ENCODE measurements around the gene P2RX1. TPM values are rescaled to one million over a fixed set of nuclear protein-coding genes. Genes with fewer than 3 reads are reported as not detected.

P2RX1 gene
- total RNA-seq, 4 donors from 2014 or later: 1.2 to 13.0 (median 2.1) TPM

GRCh38 chr17:3924512-3925350 lies 8.5 kb upstream of the P2RX1 start:
- Histone ChIP-seq H3K4me1 (peaks cover 0 to 44% (median 4%) of the 10 kb centered on the region in 3 donors), H3K36me3 (peaks cover 0 to 10% (median 0%) of the 10 kb centered on the region in 3 donors), H3K9me3 (no peaks in the 10 kb centered on the region), H3K27me3 (no peaks in the 10 kb centered on the region), H3K4me3 (peak overlapping the region in 1 of 4 donors; percentile 28), H3K27ac (peak overlapping the region in 3 of 4 donors; percentile 53 to 63 (median 59))
- DNase-seq: no peak
- TF ChIP-seq CTCF (IDR thresholded peaks at IDR 0.05): no peak
- TF ChIP-seq POLR2A (IDR thresholded peaks at IDR 0.05): no peak
- 60 to 73% methylated on average over 1 to 5 of the region's 40 CpGs for WGBS, 2 donors
- intact Hi-C loops (cut with DNase I): loop anchor here (5.0 kb wide), 1 partner anchor 83 kb away; no protein-coding TSS in a partner anchor

- 79 to 86% methylated on average over 14 to 17 of the region's 18 CpGs for WGBS, 2 donors
- no peaks in the 10 kb centered on the region for H3K27me3 ChIP-seq
- intact Hi-C loops (cut with DNase I): loop anchor here (5.0 kb wide), 1 partner anchor 84 kb away; no protein-coding TSS in a partner anchor
- TF ChIP-seq CTCF (IDR thresholded peaks at IDR 0.05) (no peak), POLR2A (IDR thresholded peaks at IDR 0.05) (no peak)
- H3K9me3 ChIP-seq: no peaks in the 10 kb centered on the region
- H3K27ac ChIP-seq: peak overlapping the region in 2 of 4 donors; percentile 5 to 53
- DNase-seq: no peak
- no peak overlapping the region for H3K4me3 ChIP-seq
- peaks cover 0 to 7% (median 0%) of the 10 kb centered on the region in 3 donors for H3K36me3 ChIP-seq
- peaks cover 0 to 55% (median 4%) of the 10 kb centered on the region in 3 donors for H3K4me1 ChIP-seq
These were observed 7.4 kb upstream of the P2RX1 start for GRCh38 chr17:3923466-3924190.

GRCh38 chr17:3922765-3923164 lies 6.5 kb upstream of the P2RX1 start:
- Histone ChIP-seq H3K4me3 (no peak overlapping the region), H3K36me3 (no peaks in the 10 kb centered on the region), H3K9me3 (no peaks in the 10 kb centered on the region), H3K27ac (peak overlapping the region in 1 of 4 donors; percentile 48), H3K27me3 (no peaks in the 10 kb centered on the region), H3K4me1 (peaks cover 0 to 54% (median 4%) of the 10 kb centered on the region in 3 donors)
- no peak for DNase-seq
- 60 to 100% methylated on average over 1 of the region's 7 CpGs for WGBS, 2 donors
- no peak for TF ChIP-seq CTCF (IDR thresholded peaks at IDR 0.05)
- no peak for TF ChIP-seq POLR2A (IDR thresholded peaks at IDR 0.05)
- intact Hi-C loops (cut with DNase I): loop anchor here (5.0 kb wide), 1 partner anchor 85 kb away; no protein-coding TSS in a partner anchor

- intact Hi-C loops (cut with DNase I): loop anchor here (5.0 kb wide), 1 partner anchor 86 kb away; no protein-coding TSS in a partner anchor
These were observed 5.4 kb upstream of the P2RX1 start for GRCh38 chr17:3921502-3922319.

More at GRCh38 chr17:3921502-3922319, 5.4 kb upstream of the P2RX1 start:
- no peak for DNase-seq
- Histone ChIP-seq H3K4me1 (peaks cover 9 to 62% (median 13%) of the 10 kb centered on the region in 3 donors), H3K4me3 (peak overlapping the region in 1 of 4 donors; percentile 5), H3K27me3 (no peaks in the 10 kb centered on the region), H3K27ac (peak overlapping the region in 3 of 4 donors; percentile 73 to 81 (median 77)), H3K36me3 (no peaks in the 10 kb centered on the region), H3K9me3 (no peaks in the 10 kb centered on the region)
- TF ChIP-seq POLR2A (IDR thresholded peaks at IDR 0.05): peak in 1 of 4 donors; percentile 15
- TF ChIP-seq CTCF (IDR thresholded peaks at IDR 0.05): no peak
- 66 to 84% methylated on average over 3 to 11 of the region's 27 CpGs for WGBS, 2 donors

All from esophagus squamous epithelium (tissue), 5 donors.